Placental pericyte (primary cell): ENCODE data around the gene ZBTB47. TPM values are rescaled to one million over a fixed set of nuclear protein-coding genes. Genes with fewer than 3 reads are reported as not detected.

Experiments
- total RNA-seq: library from RNA; depleted of rRNA; stranded (reverse); fragments of >200 nt; gene quantifications from 2 replicates; pipeline ENCODE4 v1.2.3, GENCODE V29; 2012

ZBTB47 gene
- 26.0 and 35.4 TPM in 2 replicates for total RNA-seq

GRCh38 chr3:42653560-42654330 lies at the start of gene ZBTB47:
Gene ZBTB47 (plus strand): TSS chr3:42653697. CDS start chr3:42658356, 4,659 bp downstream.

DNA sequence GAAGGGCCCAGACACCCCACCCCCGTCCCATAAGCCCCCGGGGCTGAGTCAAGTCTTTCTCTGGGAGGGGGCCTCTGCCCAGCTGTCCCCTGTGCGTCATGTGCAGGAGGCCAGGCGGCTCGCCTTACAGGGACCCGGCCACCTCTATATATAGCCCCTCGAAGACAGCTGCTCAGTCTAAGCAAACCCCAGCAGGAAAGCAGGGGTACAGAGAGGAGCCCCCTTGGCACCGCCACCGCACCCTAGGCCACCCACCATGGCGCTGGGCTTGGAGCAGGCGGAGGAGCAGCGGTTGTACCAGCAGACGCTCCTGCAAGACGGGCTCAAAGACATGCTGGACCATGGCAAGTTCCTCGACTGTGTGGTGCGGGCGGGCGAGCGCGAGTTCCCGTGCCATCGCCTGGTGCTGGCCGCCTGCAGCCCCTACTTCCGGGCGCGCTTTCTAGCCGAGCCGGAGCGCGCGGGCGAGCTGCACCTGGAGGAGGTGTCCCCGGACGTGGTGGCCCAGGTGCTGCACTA lies 31.9 kb downstream of the ZBTB47 start, which contains the start of gene KLHL40:
KLHL40 (plus strand) TSS at position 175 of the 519 bp plus-strand sequence; CDS start at position 257, 82 bp downstream.

DNA sequence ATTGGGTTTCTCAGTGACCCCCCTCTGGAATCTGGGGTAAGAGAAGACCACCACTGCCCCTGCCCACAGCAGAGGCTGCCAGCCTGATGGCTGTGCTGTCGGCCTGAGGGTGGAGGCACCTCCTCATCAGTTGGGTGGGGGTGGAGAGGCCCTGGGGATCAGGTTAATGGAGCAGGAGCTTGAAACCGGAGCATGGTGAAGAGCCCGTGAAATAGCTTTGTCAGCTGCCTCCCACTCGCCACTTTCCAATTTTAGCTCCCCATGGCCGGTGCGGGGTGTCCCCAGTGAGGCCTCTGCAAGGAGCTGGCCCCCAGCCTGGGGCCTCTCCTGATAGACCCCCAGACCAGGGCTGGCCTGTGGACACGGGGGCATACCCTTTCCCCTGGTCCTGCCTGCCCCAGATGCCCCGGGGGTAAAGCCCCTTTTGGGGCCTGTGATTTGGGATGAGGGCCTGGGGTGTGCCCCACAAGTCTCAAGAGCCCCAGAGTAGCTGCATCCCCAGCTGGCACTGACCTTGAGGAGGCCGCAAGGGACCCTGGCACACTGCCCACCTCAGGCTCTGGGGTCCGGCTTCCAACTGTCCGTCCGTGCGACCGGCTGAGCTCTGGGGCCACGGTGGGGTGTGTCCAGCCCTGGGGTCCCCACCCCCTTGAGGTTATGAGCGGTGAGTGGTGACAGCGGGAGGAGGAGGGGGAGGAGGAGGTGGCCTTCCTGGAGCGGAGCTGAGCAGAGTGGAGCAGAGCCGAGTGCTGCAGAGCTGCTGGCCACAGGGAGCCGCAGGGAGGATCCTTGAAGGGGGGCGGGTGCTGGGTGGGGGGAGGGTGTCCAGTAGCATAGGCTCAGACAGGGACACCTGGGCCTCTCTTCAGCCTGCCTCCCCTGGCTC lies 48.8 kb downstream of the ZBTB47 start, which contains the start of gene HHATL:
HHATL (minus strand) TSS at position 733 of the 886 bp plus-strand sequence. CDS start 1,972 bp downstream, outside the sequence.

Other genes with a start within 250 kb of the ZBTB47 start
- gene LYZL4, start 243.1 kb upstream of the ZBTB47 start, total RNA-seq, result not detected in 2 replicates
- gene VIPR1, start 151.1 kb upstream of the ZBTB47 start, total RNA-seq, result 1.3 and 2.0 TPM in 2 replicates
- 40.9 and 79.0 TPM in 2 replicates for gene SEC22C, start 71.7 kb upstream of the ZBTB47 start, total RNA-seq
- 6.6 and 14.7 TPM in 2 replicates for gene SS18L2, start 62.8 kb upstream of the ZBTB47 start, total RNA-seq
- gene NKTR, start 53.0 kb upstream of the ZBTB47 start, total RNA-seq, result 40.7 and 83.8 TPM in 2 replicates
- gene KLHL40, start 31.8 kb downstream of the ZBTB47 start, total RNA-seq, result not detected in 2 replicates
- not detected in 2 replicates for gene HHATL, start 49.1 kb downstream of the ZBTB47 start, total RNA-seq
- gene CCDC13, start 119.6 kb downstream of the ZBTB47 start, total RNA-seq, result 0.22 and 0.57 TPM in 2 replicates
- gene HIGD1A, start 150.8 kb downstream of the ZBTB47 start, total RNA-seq, result 75.3 and 155 TPM in 2 replicates
- 0.14 TPM in 1 of 2 replicates, not detected in the other for gene ACKR2, start 155.7 kb downstream of the ZBTB47 start, total RNA-seq
- gene CYP8B1, start 222.2 kb downstream of the ZBTB47 start, total RNA-seq, result not detected in 2 replicates